Activated CD4-positive, CD25-positive, alpha-beta regulatory T cell treated with anti-CD3 and anti-CD28 coated beads, Interleukin-2, amount 50 U/mL, for 16 hours (primary cell): ENCODE measurements around the gene C6orf136.

Experiments used
- DNase-seq: peaks from one replicate; pipeline ENCODE4 v3.0.0-alpha.2; 2020; ENCODE audit warnings: low read depth, low spot score

The C6orf136 gene

DNA sequence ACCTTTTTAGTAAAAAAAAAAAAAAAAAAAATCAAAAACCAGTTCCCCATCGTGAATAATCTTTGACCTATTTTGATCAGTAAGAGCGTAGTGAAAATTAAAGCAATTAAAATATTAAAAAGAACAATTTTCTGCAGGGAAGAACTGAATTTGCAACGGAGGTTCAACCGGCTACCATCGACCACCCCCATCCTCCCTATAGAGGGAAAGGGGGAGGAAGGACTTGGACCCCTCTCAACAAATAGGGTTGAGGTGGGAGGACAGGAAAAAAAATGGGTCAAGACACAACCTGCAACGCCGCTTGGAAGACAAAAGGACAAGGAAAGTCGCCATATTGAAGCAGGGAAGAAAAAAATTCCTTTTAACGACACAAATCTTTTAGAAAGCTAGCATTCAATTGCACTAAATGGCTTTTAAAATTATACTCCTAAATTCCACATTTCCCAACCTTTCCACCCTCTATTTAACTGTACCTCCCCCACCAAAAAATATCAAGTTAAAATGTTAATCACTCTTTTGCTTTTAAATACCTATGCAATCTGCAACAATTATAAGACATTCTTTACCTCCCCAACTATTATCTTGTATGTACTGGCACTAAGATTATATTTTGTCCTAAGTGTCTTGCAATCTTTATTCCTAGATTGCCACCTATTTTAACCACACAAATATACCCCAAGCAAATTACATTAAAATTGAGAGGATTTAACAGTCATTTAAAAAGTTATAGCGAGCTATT is 31.5 kb upstream of the C6orf136 start:
- DNase-seq = no peak

DNA sequence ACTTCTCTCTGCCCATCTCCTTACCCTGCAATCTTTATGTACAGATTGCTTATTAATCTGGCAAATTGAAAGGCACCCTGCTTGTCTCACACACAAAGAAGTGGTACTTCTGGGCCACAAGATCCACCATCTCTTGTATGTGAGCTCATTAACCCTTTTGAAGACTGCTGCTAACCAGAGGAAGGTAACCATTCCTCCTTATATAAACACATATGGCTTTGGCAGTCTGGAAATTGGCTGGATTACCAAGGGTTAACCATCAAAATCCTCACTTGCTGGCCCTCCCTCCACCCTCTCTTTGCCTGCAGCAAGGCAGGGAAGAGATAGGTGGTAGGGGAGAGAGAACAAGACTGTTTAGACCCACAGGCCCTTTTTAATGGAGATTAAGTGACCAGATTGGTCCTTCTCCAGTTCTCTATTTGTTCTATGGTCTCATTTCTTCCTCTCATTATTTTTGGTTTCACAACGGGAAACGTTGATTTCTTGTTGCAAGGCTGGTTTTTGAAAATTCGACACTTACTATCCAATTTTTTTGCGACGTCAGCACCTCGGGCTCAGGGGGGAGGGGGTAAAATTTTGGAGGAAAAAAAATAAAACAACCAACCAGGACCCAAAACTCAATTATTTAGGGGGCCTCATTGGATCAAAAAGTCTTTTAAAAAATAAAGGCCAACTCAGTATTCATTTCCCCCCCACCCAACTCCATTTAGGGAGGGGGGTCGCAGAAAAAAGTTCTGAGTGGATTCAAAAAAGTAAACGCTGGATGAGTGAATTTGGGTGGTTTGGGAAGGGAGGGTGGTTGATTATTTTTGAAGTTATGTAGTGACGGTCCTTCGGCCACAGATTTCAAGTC is 30.7 kb upstream of the C6orf136 start:
- no peak for DNase-seq

DNA sequence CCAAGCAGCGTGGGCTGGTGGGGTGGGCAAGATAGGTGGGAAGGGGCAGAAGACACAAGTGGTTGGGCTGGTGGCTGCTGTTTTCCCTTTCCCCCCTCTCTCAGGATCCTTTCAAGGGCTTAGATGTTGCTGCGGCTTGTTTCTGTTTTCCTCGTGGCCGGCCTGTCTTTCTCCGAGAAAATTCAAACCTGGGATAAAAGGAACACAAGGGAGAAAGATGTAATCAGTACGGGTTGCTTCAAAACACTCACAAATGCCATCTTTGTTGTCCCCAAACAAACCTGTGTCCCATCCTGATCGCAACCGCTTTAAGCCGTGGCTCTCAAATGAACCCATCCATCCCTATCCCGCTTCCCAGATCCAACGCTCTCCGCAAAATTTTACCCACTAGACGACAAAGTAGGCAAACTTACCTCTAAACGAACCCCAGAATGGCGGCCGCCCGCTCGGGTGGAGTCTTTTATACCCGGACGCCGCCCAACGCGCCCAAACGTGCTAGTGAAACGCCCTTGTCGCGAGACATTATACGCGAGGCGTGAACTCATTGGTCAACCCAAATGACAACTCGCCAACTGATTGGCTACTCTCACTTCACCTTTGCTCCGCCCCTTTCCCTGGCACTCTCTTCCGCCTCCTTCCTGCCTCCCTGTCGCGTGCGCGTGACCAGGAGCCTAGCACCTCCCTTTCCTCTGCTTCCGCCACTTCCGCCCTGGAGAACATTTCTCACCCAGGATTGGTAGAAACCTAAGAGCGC is 29.9 kb upstream of the C6orf136 start, which contains the start of gene PPP1R10:
PPP1R10 (minus strand) TSS at position 433 of the 754 bp plus-strand sequence. CDS start 7,299 bp downstream, outside the sequence.
- DNase-seq = peak; percentile 98

DNA sequence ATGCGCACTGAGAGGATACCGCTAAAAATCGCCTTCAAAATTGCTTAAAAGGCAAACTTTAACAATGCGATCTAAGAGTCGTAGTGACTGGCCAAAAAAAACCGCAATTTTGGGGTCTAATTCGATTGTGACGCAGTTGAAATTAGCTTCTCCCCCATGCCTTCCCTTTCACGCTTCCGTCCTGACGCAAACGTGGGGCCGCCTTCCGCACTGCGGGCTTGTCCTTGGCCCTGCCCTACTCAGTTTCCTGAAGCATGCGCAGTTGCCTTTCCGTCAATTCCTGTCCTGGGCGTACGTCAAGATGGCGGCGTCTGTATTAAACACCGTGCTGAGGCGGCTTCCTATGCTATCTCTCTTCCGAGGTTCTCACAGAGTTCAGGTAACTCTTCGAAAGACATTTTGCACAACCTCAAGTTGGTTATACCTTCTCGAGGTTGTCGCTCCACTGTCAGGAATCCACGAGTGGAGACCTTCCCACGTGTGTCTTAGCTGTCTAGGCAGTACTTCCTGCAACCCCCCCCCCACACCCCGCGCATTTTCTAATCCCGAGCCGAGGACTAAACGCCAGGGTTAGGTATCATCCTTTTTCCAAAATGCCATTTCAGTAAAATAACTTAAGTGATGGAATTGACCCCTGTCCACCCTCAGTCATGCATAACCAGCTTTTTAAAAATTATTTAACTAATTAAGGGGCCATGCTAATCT is 29.2 kb upstream of the C6orf136 start, which contains the start of gene MRPS18B:
MRPS18B (plus strand) TSS at position 276 of the 705 bp plus-strand sequence; CDS start at position 302, 26 bp downstream.
- peak; percentile 98 for DNase-seq

DNA sequence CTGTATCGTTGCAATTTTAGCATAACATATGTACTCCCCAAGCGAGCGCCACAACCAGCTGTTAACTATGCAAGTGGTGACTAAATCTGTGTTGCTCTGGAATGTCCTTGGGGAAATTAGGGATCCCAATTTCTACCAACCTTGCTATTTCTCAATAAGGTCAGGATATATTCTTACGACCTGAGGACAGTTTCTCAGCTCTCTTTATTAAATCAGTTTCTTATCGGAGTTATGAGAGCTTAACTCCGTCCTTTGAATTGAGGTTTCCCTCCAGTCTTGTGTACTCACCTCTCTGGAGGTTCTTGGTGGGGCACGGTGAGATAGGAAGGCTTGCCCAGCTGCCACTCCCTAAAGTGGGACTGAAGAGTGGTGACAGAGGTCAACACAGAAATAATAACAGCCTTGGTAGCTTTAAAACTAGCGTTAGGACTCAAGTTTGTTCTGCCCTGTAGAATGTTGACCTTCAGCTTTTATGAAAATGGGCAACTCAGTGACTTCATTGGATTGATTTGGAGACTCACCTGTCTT is 28.6 kb upstream of the C6orf136 start:
- no peak for DNase-seq

DNA sequence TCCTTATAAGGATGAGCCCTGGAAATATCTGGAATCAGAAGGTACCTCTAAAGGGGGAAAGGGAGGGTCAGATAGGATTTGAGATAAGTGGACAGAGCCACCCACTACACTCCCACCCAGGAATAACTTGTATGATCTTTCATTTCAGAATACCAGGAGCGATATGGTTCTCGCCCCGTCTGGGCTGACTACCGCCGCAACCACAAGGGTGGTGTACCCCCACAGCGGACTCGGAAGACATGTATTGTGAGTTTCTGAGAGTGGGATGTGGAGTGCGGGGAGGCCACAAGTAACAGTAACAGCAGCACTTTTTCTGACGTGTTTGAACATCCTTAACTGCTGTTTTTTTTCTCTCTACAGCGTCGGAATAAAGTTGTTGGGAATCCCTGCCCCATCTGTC is 27.4 kb upstream of the C6orf136 start:
- no peak for DNase-seq

DNA sequence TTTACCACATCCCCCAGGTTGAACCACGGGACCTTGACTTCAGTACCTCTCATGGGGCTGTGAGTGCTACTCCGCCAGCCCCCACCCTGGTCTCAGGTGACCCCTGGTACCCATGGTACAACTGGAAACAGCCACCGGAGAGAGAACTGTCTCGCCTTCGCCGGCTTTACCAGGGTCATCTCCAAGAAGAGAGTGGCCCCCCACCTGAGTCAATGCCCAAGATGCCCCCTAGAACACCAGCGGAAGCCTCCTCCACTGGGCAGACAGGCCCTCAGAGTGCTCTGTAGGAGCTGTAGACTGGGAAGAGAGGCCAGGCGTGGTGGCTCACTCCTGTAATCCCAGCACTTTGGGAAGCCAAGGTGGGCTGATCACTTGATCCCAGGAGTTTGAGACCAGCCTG is 21.4 kb upstream of the C6orf136 start:
- no peak for DNase-seq

DNA sequence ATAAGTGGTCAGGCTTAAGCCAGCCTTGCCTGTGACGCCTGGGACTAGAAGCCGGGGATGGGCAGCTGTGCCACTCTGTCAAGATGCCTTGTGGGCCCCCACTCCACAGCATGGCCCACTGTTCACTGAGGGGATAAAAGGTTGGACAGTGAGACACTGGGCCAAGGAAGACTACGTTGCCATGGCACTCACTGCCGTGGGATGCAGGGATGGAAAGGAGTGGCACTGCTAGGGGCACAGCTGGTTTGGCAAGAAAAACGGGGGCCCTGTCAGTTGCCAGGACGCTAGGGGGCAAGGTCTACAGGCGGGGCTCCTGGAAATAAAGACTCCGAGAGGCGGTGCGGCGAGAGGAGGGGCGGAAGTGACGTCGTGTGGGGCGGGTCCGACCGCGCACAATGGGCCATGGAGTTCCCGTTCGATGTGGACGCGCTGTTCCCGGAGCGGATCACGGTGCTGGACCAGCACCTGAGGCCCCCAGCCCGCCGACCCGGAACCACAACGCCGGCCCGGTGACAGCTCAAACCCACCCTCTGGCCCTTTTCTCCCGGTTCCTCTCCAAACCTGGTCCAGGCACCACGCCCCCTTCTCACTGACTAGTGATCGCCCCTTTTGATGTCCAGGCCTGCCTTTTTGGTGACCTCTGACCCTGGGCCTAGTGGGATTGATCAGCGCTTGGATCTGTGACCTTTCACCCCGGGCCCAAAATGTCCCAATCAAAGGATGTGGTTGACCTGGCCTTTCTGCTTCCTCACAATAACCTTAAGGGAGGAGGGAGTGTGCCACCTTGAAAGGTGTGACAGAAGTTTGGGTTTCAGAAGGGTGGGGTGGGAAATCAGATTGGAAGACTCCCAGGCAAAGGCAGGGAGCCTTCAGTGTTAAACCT is 20.2 kb upstream of the C6orf136 start, which contains the start of gene ATAT1:
ATAT1 (plus strand) TSS at position 391 of the 883 bp plus-strand sequence.
- DNase-seq = peak; percentile 72

DNA sequence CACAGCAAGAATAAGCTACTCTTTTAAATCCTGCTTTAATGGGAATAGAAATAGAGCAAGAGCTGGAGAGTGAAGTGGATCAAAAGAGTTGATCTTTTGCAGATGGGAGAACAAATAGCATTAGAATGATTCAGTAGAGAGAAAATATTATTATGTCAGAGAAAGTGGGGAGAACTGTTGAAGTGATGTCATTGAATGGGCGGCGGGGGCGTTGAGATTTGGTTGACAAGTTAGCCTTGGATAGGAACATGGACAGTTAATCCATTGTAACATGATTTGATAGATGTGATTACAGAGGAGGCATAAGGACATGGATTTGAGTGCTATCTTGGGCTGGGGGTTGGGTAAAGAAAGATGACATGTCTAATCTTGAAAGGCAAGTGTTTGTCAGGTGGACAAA is 11.1 kb upstream of the C6orf136 start:
- DNase-seq = no peak

DNA sequence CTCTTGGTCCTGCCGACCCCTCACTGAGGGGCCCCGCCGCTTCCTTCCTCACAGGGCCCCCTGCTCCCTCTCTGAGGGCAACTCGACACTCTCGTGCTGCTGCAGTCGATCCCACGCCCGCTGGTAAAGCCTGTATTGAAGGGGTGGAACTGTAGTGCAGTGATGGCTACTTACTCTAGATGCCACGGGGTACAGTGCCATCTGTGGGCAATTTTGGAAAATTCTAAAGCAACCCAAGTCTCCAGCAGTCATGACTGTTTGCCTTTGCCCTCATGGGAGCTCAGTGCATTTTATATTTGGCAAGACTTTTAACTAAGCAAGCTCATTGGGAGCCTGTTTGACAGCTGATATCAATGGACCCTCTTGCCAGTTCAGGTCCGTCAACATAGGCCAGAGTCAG is 6.5 kb upstream of the C6orf136 start:
- DNase-seq = no peak

DNA sequence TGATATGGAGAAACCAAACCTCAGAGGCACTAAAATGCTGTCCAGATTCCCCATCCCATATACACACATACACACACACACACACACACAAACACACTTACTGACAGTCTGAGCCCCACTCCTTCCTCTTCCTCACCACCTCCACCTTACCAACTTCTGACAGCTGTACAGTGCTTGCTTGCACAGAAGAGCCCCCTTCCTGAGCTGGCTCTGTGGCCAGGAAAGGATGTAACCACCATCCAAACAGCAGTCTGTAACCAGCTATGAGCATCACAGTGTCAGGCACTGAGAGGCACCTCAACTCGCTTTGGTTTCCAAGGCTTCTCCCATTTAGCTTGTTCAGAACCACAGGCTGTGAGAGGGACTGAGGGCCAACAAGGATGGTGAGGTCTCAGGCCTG is 5.9 kb upstream of the C6orf136 start:
- no peak for DNase-seq

DNA sequence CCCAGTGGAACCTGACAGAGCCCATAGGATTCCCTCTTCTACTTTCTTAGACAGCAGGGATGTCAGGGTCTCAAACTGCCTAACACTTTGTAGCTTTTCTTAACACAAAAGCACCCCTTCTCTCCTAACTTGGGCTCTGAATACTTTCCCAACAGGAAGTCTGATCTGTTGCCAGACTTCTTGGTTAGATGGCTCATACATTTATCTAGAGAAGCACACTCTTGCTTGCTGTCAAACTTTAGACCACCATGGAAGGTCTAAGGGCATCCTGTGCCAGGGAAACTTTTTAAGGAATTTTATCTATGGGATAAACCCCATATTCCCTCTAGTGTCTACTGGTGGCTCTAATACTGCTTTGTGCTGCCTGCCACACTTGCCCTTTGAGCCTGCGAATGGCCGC is 3.3 kb upstream of the C6orf136 start:
- no peak for DNase-seq

DNA sequence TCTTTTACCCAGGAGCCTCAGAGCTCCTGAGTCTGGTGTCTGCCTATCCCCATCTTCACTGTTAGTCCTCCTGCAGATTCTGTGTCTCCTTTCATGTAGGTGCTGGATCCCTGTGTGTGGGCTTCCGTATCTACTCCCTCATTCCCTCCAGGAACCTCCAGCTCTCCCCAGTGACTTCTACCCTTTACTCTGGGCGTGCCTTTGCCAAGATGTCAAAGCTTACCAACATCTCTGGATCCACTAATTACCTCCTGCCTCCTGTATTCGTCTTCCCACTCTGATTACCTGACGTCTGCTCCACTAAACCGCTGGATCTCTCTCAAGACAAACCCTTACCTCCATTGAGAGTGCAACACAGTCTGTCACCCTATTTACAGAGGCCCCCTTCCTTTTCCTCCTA is 2.2 kb upstream of the C6orf136 start:
- DNase-seq = no peak

DNA sequence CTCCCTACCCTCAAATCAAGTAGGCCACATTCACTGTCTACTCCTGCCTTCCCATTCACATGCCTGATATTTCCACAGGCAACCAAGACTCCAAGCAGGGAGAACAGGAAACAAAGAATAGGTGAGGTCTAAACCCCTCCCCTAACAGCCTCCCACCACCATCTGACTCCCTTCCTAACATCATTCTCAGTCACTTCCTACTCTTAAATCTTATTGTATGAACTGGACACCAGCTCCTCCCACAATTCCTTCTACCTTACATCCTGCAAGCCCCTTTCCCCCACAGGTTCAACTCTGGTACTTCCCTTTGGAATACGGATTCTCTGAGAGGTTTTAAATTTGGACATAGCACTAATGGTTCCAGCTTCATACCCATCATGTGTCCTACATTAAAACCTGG is 944 bp upstream of the C6orf136 start:
- DNase-seq = no peak

DNA sequence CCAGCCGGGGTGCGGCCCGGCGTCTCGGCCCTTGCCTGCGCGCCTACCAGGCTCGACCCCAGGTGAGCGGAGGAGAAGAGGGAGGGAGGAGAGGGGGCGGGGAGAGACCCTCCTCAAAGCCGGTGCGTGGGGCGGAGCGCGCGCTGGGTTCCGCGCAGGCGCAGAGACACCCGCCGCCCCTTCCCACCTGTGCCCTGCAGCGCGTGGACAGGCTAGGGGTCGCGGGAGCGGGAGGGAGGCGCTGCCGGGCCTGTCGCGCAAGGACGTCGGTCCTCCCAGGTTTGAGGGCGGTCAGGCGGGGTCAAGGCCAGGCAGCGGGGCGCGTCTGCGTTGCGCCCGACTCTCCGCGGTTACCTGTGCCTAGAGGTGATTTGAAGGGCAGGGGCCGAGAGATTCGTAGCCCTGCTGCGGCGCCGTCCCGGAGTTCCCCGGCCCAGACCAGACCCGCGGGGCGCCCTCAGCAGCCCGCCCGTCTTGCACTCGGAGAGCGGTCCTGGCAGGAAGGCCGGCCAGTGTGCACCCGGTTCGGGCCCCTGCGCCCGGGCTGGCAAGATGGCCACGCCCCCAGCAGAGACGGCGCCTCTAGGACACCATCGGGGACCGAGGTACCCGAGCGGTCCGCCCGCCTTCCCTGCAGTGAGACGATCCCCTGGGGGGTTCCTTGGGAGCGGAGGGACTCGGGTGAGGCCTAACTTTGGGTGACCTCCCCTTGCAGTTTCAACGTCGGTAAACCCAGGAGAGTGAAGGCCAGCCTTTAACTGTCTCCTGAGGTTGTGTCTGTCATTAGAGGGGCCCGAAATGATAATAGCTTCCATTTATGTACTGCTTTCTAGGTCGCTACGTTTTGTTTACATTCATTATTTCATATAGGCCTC is 546 bp downstream of the C6orf136 start:
- peak; percentile 42 for DNase-seq

DNA sequence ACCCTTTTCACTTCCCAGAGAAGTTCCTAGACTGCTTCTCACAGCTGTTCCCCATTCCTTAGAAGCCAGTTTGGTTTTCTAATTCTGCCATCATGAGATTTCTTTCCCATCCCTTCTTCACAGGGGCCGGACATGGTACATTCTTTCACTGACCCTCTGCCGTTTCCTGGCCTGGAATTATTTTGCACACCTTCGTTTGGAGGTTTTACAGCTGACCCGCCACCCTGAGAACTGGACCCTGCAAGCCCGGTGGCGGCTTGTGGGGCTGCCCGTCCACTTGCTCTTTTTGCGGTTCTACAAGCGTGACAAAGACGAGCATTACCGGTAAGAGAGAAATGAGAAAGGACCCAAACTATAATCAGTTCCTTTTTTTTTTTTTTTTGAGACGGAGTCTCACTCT is 4.2 kb downstream of the C6orf136 start:
- no peak for DNase-seq

DNA sequence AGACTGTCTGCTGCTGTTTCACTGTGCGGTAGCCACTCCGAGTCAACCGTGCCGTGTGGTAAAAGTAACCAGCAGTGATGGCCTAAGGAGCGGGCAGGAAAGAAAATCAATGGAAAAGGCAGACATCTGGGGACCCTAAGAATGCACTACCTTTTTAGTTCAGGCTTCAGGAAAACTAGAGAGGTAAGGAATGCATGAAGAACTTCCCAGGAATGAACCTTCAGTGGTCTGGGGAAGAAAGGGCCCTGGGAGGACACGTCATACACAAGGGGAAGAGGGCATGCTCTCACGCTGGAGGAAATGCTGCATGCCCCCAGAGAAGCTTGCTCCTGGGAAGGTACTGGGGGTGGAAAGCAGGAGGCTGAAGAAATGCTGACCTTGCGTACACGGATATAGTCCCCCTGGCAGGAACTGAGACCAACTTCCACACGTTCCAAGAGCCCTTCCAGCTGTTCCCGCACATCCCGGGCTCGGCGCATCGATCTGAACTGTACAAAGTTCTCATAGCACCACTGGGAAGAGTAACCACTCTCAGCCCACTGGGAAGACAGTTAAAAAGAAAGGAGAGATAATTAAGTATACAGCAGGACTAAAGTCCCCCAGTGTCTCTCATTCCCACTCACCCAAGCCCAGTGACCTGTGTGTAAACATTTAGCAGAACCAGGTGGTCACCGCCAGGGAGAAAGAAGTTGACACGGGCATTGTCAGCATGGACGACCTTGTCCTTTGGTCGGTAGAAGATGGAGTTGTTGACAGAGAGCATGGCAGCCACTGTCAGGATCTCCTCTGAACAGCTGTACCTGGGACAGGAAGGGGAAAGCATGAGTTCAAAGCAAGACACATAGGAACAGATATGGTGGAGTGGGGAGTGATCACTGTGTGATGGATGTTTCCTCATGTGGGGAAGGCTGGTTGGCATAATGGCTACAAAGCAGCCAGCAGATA is 8.1 kb downstream of the C6orf136 start:
- DNase-seq = no peak

DNA sequence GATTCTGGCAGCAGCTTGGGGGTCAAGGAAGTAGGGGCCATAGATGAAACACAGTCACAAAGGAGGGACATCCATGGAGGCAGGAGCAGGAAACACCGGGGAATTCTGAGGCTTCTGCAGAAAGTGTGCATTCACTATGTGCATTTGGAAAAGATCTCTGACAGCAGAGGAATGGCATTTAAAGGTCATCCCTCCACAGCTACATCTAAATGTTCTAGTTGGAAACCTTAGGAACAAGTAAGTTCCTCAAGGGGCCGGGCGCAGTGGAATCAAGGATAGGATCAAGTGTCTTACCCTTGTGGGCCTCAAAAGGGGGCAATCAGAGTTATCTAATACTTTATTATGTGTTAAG is 8.8 kb downstream of the C6orf136 start:
- no peak for DNase-seq
